Ishikawa (cell line): ENCODE results near the gene SMCHD1.

Source experiments
- CEBPB ChIP-seq: IDR thresholded peaks from 2 replicates; pipeline ENCODE4 v1.6.1; 2012
- CREB1 ChIP-seq: IDR thresholded peaks from 2 replicates; pipeline ENCODE4 v1.6.1; 2012; ENCODE audit warnings: low read depth
- EGR1 ChIP-seq: IDR thresholded peaks from 2 replicates; pipeline ENCODE4 v1.6.1; 2012
- EP300 ChIP-seq: IDR thresholded peaks from 2 replicates; pipeline ENCODE4 v1.6.1; 2012; ENCODE audit warnings: borderline replicate concordance
- FOXM1 ChIP-seq: IDR thresholded peaks from 2 replicates; pipeline ENCODE4 v1.6.1; 2012; ENCODE audit warnings: low read depth, borderline replicate concordance
- NFIC ChIP-seq: IDR thresholded peaks from 2 replicates; pipeline ENCODE4 v1.6.1; 2012
- RAD21 ChIP-seq: IDR thresholded peaks from 2 replicates; pipeline ENCODE4 v1.6.1; 2012; ENCODE audit warnings: low read depth
- TAF1 ChIP-seq: IDR thresholded peaks from 2 replicates; pipeline ENCODE4 v1.6.1; 2012; ENCODE audit warnings: low read depth, mild to moderate bottlenecking
- TCF12 ChIP-seq: IDR thresholded peaks from 2 replicates; pipeline ENCODE4 v1.6.1; 2012; ENCODE audit warnings: low read depth
- TEAD4 ChIP-seq: IDR thresholded peaks from 2 replicates; pipeline ENCODE4 v1.6.1; 2012
- YY1 ChIP-seq: IDR thresholded peaks from 2 replicates; pipeline ENCODE4 v1.6.1; 2012; ENCODE audit warnings: low read depth
- ZBTB7A ChIP-seq: IDR thresholded peaks from 2 replicates; pipeline ENCODE4 v1.6.1; 2012; ENCODE audit warnings: low read depth
- TF ChIP-seq, protein P1 (sequence below): IDR thresholded peaks from 2 replicates; pipeline ENCODE4 v1.6.1; 2012; ENCODE audit warnings: low read depth, mild to moderate bottlenecking
- TF ChIP-seq, protein P2 (sequence below): IDR thresholded peaks from 2 replicates; pipeline ENCODE4 v1.6.1; 2012
- TF ChIP-seq, protein P3 (sequence below): IDR thresholded peaks from 2 replicates; pipeline ENCODE4 v1.6.1; 2012

The SMCHD1 gene

DNA sequence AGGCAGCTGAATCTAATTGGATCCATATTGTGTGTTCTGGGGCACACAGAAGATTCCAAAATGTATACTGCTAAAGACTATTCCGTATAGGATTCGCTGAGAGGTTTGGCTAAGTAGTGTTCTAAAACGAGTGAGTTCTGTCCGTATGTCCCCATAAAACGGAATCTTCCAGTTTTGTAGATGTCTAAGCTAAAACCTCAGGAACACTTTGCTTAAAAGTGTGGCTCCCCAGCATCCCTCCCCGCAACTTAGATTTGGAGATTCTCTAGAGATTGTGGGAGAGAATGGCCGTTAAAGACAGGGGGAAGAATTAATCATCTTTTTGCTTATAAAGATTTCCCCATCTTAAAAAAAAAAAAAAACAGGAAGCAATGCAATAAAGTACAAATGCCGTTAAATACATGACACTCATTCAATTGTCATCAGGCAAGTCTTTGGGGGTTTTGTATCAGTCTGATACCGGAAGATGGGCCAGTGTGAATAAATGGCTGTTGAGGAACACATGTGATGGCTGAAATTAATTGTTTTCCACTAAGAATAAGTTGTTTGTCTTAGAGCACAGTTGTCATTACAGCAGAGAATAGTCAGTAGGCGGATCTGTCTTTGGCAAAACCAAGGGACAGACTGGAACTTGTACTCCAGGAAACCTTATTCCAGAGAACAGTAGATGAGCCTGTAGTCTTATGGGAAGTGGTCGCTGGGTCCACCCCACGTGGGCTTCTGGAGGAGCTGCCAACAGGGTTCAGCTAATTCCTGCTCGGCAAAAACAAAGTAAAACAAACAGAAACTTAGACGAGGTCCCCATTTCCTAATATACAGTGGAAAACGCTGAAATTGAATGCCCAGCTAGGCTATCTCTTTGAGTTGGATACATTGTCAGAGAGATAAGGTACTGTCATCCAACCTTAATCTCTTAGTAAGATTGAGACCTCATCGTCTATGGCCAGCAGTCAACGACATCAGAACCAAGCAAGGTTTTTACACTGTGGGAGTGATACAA is 193.0 kb downstream of the SMCHD1 start:
- TF ChIP-seq, protein P1, sequence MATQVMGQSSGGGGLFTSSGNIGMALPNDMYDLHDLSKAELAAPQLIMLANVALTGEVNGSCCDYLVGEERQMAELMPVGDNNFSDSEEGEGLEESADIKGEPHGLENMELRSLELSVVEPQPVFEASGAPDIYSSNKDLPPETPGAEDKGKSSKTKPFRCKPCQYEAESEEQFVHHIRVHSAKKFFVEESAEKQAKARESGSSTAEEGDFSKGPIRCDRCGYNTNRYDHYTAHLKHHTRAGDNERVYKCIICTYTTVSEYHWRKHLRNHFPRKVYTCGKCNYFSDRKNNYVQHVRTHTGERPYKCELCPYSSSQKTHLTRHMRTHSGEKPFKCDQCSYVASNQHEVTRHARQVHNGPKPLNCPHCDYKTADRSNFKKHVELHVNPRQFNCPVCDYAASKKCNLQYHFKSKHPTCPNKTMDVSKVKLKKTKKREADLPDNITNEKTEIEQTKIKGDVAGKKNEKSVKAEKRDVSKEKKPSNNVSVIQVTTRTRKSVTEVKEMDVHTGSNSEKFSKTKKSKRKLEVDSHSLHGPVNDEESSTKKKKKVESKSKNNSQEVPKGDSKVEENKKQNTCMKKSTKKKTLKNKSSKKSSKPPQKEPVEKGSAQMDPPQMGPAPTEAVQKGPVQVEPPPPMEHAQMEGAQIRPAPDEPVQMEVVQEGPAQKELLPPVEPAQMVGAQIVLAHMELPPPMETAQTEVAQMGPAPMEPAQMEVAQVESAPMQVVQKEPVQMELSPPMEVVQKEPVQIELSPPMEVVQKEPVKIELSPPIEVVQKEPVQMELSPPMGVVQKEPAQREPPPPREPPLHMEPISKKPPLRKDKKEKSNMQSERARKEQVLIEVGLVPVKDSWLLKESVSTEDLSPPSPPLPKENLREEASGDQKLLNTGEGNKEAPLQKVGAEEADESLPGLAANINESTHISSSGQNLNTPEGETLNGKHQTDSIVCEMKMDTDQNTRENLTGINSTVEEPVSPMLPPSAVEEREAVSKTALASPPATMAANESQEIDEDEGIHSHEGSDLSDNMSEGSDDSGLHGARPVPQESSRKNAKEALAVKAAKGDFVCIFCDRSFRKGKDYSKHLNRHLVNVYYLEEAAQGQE = no peak
- TF ChIP-seq, protein P2, sequence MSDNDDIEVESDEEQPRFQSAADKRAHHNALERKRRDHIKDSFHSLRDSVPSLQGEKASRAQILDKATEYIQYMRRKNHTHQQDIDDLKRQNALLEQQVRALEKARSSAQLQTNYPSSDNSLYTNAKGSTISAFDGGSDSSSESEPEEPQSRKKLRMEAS = no peak
- TF ChIP-seq TEAD4 (no peak), FOXM1 (no peak), TCF12 (no peak), RAD21 (no peak), ZBTB7A (no peak), YY1 (no peak), NFIC (no peak), CEBPB (no peak), TAF1 (no peak), CREB1 (no peak), EP300 (no peak), EGR1 (no peak)
- TF ChIP-seq, protein P3, sequence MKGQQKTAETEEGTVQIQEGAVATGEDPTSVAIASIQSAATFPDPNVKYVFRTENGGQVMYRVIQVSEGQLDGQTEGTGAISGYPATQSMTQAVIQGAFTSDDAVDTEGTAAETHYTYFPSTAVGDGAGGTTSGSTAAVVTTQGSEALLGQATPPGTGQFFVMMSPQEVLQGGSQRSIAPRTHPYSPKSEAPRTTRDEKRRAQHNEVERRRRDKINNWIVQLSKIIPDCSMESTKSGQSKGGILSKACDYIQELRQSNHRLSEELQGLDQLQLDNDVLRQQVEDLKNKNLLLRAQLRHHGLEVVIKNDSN = no peak

DNA sequence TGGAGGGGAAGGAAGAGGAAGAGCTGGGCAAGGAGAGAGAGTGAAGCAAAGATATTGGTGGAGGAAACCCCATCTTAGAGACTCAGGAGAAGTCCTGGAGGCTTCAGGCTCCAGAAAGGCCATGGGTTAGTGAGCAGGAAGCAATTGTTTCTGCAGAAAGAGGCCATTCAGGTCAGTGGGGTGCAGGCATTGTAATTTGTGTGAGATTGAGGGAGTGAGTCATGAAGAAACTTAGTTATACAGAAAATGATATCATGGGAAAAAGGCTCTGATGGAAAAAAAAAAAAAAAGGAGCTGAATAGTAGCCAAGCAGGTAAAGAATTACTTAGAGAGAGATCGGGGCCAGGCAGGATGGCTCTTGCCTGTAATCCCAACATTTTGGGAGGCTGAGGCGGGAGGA is 195.3 kb downstream of the SMCHD1 start:
- TF ChIP-seq, protein P1 = no peak
- no peak for TF ChIP-seq TEAD4
- peak; percentile 11; the same call in 1 of the 2 replicates for TF ChIP-seq EP300
- TF ChIP-seq NFIC = no peak
- TF ChIP-seq, protein P2 = no peak

DNA sequence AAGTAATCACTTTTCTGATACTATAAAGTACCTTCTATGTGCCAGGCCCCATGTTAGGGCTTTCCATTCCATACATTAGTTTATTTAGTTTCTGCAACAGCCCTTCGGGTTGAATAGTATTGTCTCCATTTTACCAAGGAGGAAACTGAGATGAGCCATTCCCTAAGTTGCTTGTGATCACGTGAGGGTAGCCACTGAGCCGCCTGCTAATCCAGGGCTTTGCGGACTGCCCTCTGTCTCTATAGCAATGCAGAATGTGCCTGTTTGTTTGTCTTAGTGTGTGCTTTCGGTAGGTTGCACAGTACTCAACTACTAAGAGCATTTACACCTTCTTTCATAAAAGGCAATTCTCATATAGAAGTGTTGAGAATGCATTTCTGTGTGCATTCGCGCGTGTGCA is 196.2 kb downstream of the SMCHD1 start:
- TF ChIP-seq RAD21 (no peak), TAF1 (no peak), CREB1 (no peak), TEAD4 (no peak), EGR1 (no peak), CEBPB (no peak), FOXM1 (no peak), ZBTB7A (no peak), YY1 (no peak), EP300 (no peak), TCF12 (no peak), NFIC (no peak)
- TF ChIP-seq, protein P2 = no peak
- TF ChIP-seq, protein P3 = no peak

DNA sequence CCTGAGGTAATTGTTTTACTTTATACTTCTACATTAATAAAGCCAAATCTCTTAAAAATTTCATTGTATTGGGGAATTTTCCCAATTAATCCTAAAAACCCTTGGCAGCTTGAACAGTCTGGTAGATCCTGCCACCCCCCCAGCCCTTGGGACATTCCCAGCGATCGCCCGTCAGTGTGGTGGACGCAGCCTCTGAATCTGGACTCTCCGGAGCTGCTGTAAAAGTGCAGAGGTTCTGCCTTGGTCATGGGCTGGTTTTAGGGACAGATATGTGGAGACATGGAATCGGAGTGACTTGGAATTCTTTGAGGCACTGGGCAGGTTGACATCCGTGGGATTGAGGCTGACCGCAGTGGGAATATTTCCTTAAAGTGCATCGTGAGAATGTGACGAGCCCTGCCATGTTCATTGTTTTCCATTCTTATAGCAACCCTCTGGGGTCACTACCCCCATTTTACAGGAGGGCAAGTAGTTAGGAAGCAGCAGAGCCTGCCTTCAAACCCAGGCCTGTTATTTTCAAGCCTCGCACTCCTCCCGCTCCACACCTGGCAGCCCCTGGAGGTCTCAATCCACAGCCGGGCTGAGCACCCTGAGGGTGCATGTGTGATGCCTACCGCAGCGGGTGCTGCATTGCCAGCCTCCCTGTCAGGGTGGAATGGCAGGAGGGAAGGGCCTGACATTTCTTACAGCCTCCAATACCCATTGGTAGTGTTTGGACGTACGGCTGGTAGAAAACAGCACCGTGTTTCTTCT is 197.8 kb downstream of the SMCHD1 start:
- TF ChIP-seq, protein P2 = no peak
- TF ChIP-seq NFIC = no peak
- no peak for TF ChIP-seq CREB1
- no peak for TF ChIP-seq ZBTB7A
- TF ChIP-seq TAF1 = no peak
- TF ChIP-seq TEAD4 = no peak
- TF ChIP-seq, protein P1 = no peak
- no peak for TF ChIP-seq CEBPB
- TF ChIP-seq RAD21 = no peak
- TF ChIP-seq, protein P3 = no peak
- TF ChIP-seq FOXM1 = no peak
- no peak for TF ChIP-seq YY1
- no peak for TF ChIP-seq EP300
- TF ChIP-seq EGR1 = no peak
- no peak for TF ChIP-seq TCF12
